H9 (cell line): ENCODE results near the gene SMURF1. TPM values are rescaled to one million over a fixed set of nuclear protein-coding genes. Genes with fewer than 3 reads are reported as not detected.
"Not testable (repeated sequence)": the region's sequence is repeated elsewhere in the genome, so short reads cannot be mapped to it uniquely, and the experiment has no call there.

Experiments used
- DNase-seq: peaks from one replicate; pipeline ENCODE4 v3.0.0-alpha.2; 2017
- H2AFZ ChIP-seq: one replicate; pipeline ENCODE4 v1.6.1; 2013; ENCODE audit warnings: mild to moderate bottlenecking, low read length, control low read depth, moderate library complexity
- H2AK5ac ChIP-seq: 2 replicates; pipeline ENCODE4 v1.6.1; 2013; ENCODE audit warnings: low read length, control low read depth, mixed read lengths; ENCODE audit not compliant: insufficient read length
- H2BK120ac ChIP-seq: one replicate; pipeline ENCODE4 v1.6.1; 2013; ENCODE audit warnings: low read depth, mild to moderate bottlenecking, low read length, control low read depth, inconsistent platforms; ENCODE audit not compliant: poor library complexity, severe bottlenecking
- H2BK12ac ChIP-seq: 2 replicates; pipeline ENCODE4 v1.6.1; 2013; ENCODE audit warnings: low read length, control low read depth, mixed read lengths, low read depth; ENCODE audit not compliant: insufficient read length
- H2BK15ac ChIP-seq: 2 replicates; pipeline ENCODE4 v1.6.1; 2013; ENCODE audit warnings: low read depth, low read length, control low read depth
- H2BK20ac ChIP-seq: one replicate; pipeline ENCODE4 v1.6.1; 2013; ENCODE audit warnings: low read depth, mild to moderate bottlenecking, low read length, control low read depth, inconsistent platforms; ENCODE audit not compliant: poor library complexity, severe bottlenecking
- H2BK5ac ChIP-seq: 2 replicates; pipeline ENCODE4 v1.6.1; 2013; ENCODE audit warnings: low read length, control low read depth, mixed read lengths; ENCODE audit not compliant: insufficient read length
- H3K14ac ChIP-seq: 2 replicates; pipeline ENCODE4 v1.6.1; 2013; ENCODE audit warnings: low read length, control low read depth; ENCODE audit not compliant: insufficient read depth
- H3K18ac ChIP-seq: 2 replicates; pipeline ENCODE4 v1.6.1; 2013; ENCODE audit warnings: low read depth, mild to moderate bottlenecking, mixed read lengths, low read length, control low read depth; ENCODE audit not compliant: insufficient read length
- H3K23ac ChIP-seq: 2 replicates; pipeline ENCODE4 v1.6.1; 2013; ENCODE audit warnings: low read length, control low read depth, mixed read lengths, low read depth; ENCODE audit not compliant: insufficient read length
- H3K23me2 ChIP-seq: 2 replicates; pipeline ENCODE4 v1.6.1; 2013; ENCODE audit warnings: low read depth, mild to moderate bottlenecking, mixed read lengths, low read length, control low read depth; ENCODE audit not compliant: insufficient read length, poor library complexity, severe bottlenecking
- H3K27ac ChIP-seq: 2 replicates; pipeline ENCODE4 v1.5.1; 2013; ENCODE audit warnings: low read length, control low read depth, mixed read lengths, low read depth; ENCODE audit not compliant: insufficient read length
- H3K27me3 ChIP-seq: 2 replicates; pipeline ENCODE4 v1.6.1; 2013; ENCODE audit warnings: low read length, control low read depth, inconsistent platforms; ENCODE audit not compliant: insufficient read depth
- H3K4ac ChIP-seq: 2 replicates; pipeline ENCODE4 v1.6.1; 2013; ENCODE audit warnings: low read depth, mild to moderate bottlenecking, control low read depth, inconsistent platforms, low read length, moderate library complexity
- H3K4me1 ChIP-seq: 2 replicates; pipeline ENCODE4 v1.6.1; 2013; ENCODE audit warnings: low read length, control low read depth, inconsistent platforms; ENCODE audit not compliant: insufficient read depth
- H3K4me2 ChIP-seq: 2 replicates; pipeline ENCODE4 v1.6.1; 2013; ENCODE audit warnings: low read length, control low read depth, mixed read lengths; ENCODE audit not compliant: insufficient read length, insufficient read depth
- H3K56ac ChIP-seq: 2 replicates; pipeline ENCODE4 v1.6.1; 2013; ENCODE audit warnings: low read depth, mild to moderate bottlenecking, mixed read lengths, low read length, control low read depth; ENCODE audit not compliant: insufficient read length
- H3K79me1 ChIP-seq: 2 replicates; pipeline ENCODE4 v1.6.1; 2013; ENCODE audit warnings: low read depth, mild to moderate bottlenecking, moderate library complexity, low read length, control low read depth, inconsistent platforms; ENCODE audit not compliant: insufficient read depth, poor library complexity, severe bottlenecking
- H3K79me2 ChIP-seq: 2 replicates; pipeline ENCODE4 v1.6.1; 2013; ENCODE audit warnings: low read length, control low read depth, inconsistent platforms; ENCODE audit not compliant: insufficient read depth
- H3K9ac ChIP-seq: 2 replicates; pipeline ENCODE4 v1.6.1; 2013; ENCODE audit warnings: low read length, control low read depth, mixed read lengths; ENCODE audit not compliant: insufficient read length; ENCODE audit errors: extremely low read depth
- H3K9me3 ChIP-seq: one replicate; pipeline ENCODE4 v1.6.1; 2013; ENCODE audit warnings: low read depth, low read length, inconsistent platforms; ENCODE audit not compliant: control insufficient read depth
- H3T11ph ChIP-seq: one replicate; pipeline ENCODE4 v1.6.1; 2013; ENCODE audit warnings: mild to moderate bottlenecking, low read length, control low read depth, inconsistent platforms
- H4K20me1 ChIP-seq: one replicate; pipeline ENCODE4 v1.6.1; 2013; ENCODE audit not compliant: control insufficient read depth, insufficient read length, insufficient read depth
- H4K5ac ChIP-seq: 2 replicates; pipeline ENCODE4 v1.6.1; 2013; ENCODE audit warnings: low read depth, mild to moderate bottlenecking, mixed read lengths, low read length, control low read depth; ENCODE audit not compliant: insufficient read length
- H4K8ac ChIP-seq: replicated peaks from 2 replicates; pipeline ENCODE4 v1.6.1; 2013; ENCODE audit warnings: low read length, control low read depth, mixed read lengths, low read depth; ENCODE audit not compliant: insufficient read length
- H4K91ac ChIP-seq: 2 replicates; pipeline ENCODE4 v1.6.1; 2013; ENCODE audit warnings: low read depth, mild to moderate bottlenecking, moderate library complexity, mixed read lengths, low read length, control low read depth; ENCODE audit not compliant: insufficient read length
- H3K27ac Mint-ChIP-seq, 3 experiments: 2 replicates in 2 of 3; 3 replicates in 1 of 3; pipeline ENCODE4 v1.8.0; 2020 to 2021; ENCODE audit warnings: mixed read lengths in 3 of 3, mild to moderate bottlenecking in 1 of 3, moderate library complexity in 1 of 3
- H3K27me3 Mint-ChIP-seq: 2 replicates; pipeline ENCODE4 v1.8.0; 2021; ENCODE audit warnings: low read depth, mild to moderate bottlenecking, moderate library complexity, mixed read lengths
- H3K36me3 Mint-ChIP-seq, 3 experiments: 2 replicates in 2 of 3; 3 replicates in 1 of 3; pipeline ENCODE4 v1.8.0; 2020 to 2021; ENCODE audit warnings: low read depth in 3 of 3, mixed read lengths in 3 of 3; ENCODE audit not compliant: insufficient read depth in 1 of 3
- H3K4me1 Mint-ChIP-seq, 2 experiments: 2 replicates each; pipeline ENCODE4 v1.8.0; 2020; ENCODE audit warnings: mixed read lengths in 2 of 2
- H3K4me3 Mint-ChIP-seq, 2 experiments: 2 replicates in 1 of 2; 3 replicates in 1 of 2; pipeline ENCODE4 v1.8.0; 2020 to 2021; ENCODE audit warnings: mild to moderate bottlenecking in 2 of 2, mixed read lengths in 2 of 2, moderate library complexity in 1 of 2
- H3K9me3 Mint-ChIP-seq, 2 experiments: 2 replicates in 1 of 2; 3 replicates in 1 of 2; pipeline ENCODE4 v1.8.0; 2020; ENCODE audit warnings: mild to moderate bottlenecking in 2 of 2, mixed read lengths in 2 of 2, moderate library complexity in 1 of 2
- WGBS: extraction: QIAGEN DNeasy Blood & Tissue Kit; methylation state at CpG from one replicate; pipeline ENCODE4 v1.1.7; 2013; ENCODE audit warnings: missing lambda C conversion rate, low lambda C conversion rate, mixed read lengths; ENCODE audit not compliant: insufficient read length; ENCODE audit errors: extremely low coverage; 5-methylcytosine and 5-hydroxymethylcytosine counted together
- total RNA-seq: library from RNA; stranded (reverse); gene quantifications from 2 replicates; pipeline ENCODE4 v1.2.1, GENCODE V29; 2021
- TF ChIP-seq, protein P1 (sequence below): fragments of 200-600 bp; sonication (generic); conservative IDR thresholded peaks from 3 replicates; pipeline ENCODE4 v1.8.0; 2021; ENCODE audit warnings: antibody characterized with exemption, mild to moderate bottlenecking

Gene SMURF1
- total RNA-seq, 1 experiment from 2014 or later, result 29.4 TPM

DNA sequence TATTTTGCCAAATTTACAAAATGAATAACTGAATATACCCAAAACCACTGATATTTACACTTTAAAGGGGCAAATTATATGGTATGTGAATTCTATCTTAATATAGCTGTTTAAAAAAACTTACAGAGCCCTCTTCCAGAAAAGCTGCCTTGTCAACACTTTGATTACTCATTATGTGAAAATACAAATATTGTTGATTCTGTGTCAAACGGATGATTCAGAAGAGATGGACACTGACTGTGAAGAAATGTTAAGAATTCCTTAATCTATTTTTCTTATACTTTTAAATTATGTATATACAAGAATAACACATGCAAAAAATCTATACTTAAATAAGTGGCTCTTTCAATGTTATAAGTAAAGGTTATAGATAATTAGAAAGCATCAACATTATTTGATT, 41.5 kb downstream of the SMURF1 start:
- DNase-seq, result no peak
- Histone ChIP-seq H3T11ph (no peak overlapping the region), H3K4me1 (peaks cover 2% of the 10 kb centered on the region), H4K20me1 (no peaks in the 10 kb centered on the region), H3K23ac (no peak overlapping the region), H3K27me3 (no peaks in the 10 kb centered on the region), H2AK5ac (no peak overlapping the region), H3K56ac (no peak overlapping the region), H4K5ac (no peak overlapping the region), H2BK5ac (no peak overlapping the region), H2BK12ac (no peak overlapping the region), H2AFZ (no peak overlapping the region), H3K4me2 (no peak overlapping the region), H2BK15ac (no peak overlapping the region), H3K27ac (no peak overlapping the region), H3K23me2 (no peaks in the 10 kb centered on the region), H3K79me1 (peaks cover 4% of the 10 kb centered on the region), H3K18ac (no peak overlapping the region), H2BK20ac (no peak overlapping the region), H3K79me2 (peaks cover 18% of the 10 kb centered on the region; the same call in 1 of the 2 replicates), H2BK120ac (no peak overlapping the region), H3K4ac (no peak overlapping the region), H3K14ac (no peak overlapping the region), H3K9me3 (no peaks in the 10 kb centered on the region), H4K91ac (no peak overlapping the region), H4K8ac (no peak overlapping the region), H3K9ac (no peak overlapping the region)
- peaks cover 35 to 40% of the 10 kb centered on the region in 2 experiments for H3K4me1 Mint-ChIP-seq
- no CpG with 5 or more reads among the region's 1 CpG for WGBS
- no peak overlapping the region for H3K27ac Mint-ChIP-seq
- peaks cover 0 to 11% (median 3%) of the 10 kb centered on the region in 3 experiments; a peak in 3 of 7 replicates for H3K36me3 Mint-ChIP-seq
- H3K9me3 Mint-ChIP-seq, result peaks cover 0 to 4% of the 10 kb centered on the region in 2 experiments; a peak in 1 of 5 replicates
- H3K4me3 Mint-ChIP-seq, result no peak overlapping the region
- TF ChIP-seq, protein P1, sequence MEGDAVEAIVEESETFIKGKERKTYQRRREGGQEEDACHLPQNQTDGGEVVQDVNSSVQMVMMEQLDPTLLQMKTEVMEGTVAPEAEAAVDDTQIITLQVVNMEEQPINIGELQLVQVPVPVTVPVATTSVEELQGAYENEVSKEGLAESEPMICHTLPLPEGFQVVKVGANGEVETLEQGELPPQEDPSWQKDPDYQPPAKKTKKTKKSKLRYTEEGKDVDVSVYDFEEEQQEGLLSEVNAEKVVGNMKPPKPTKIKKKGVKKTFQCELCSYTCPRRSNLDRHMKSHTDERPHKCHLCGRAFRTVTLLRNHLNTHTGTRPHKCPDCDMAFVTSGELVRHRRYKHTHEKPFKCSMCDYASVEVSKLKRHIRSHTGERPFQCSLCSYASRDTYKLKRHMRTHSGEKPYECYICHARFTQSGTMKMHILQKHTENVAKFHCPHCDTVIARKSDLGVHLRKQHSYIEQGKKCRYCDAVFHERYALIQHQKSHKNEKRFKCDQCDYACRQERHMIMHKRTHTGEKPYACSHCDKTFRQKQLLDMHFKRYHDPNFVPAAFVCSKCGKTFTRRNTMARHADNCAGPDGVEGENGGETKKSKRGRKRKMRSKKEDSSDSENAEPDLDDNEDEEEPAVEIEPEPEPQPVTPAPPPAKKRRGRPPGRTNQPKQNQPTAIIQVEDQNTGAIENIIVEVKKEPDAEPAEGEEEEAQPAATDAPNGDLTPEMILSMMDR, result no peak
- H3K27me3 Mint-ChIP-seq, result no peaks in the 10 kb centered on the region

DNA sequence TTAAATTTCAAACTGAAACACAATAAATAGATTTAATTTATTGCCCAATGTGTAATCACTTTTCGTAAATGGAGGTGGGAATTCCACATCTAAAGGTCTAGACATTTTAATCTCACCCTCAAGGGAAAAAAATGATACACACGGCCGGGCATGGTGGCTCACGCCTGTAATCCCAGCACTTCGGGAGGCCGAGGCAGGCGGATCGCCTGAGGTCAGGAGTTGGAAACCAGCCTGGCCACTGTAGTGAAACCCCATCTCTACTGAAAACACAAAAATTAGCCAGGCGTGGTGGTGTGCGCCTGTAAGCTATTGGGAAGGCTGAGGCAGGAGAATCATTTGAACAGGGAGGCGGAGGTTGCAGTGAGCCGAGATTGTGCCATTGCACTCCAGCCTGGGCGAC, 42.4 kb downstream of the SMURF1 start:
- not testable (repeated sequence) for H2AK5ac ChIP-seq, H3K27me3 Mint-ChIP-seq, H3K27me3 ChIP-seq, H3K18ac ChIP-seq, H2AFZ ChIP-seq, H3K14ac ChIP-seq, H3K23me2 ChIP-seq, H2BK120ac ChIP-seq, H3K4me1 ChIP-seq, H3K4me2 ChIP-seq, H2BK12ac ChIP-seq, H4K8ac ChIP-seq, H3K27ac Mint-ChIP-seq, H2BK15ac ChIP-seq, H3K4me3 Mint-ChIP-seq, H4K5ac ChIP-seq, H3K79me1 ChIP-seq, H3K9me3 ChIP-seq, H2BK5ac ChIP-seq, H3K27ac ChIP-seq, H3K4ac ChIP-seq, H3T11ph ChIP-seq, H3K9ac ChIP-seq, H4K91ac ChIP-seq, H2BK20ac ChIP-seq, H3K23ac ChIP-seq, DNase-seq, H3K56ac ChIP-seq, H3K9me3 Mint-ChIP-seq, H4K20me1 ChIP-seq
- no CpG with 5 or more reads among the region's 13 CpGs for WGBS
- peaks cover 21% of the 10 kb centered on the region; the same call in 1 of the 2 replicates for H3K79me2 ChIP-seq
- Mint-ChIP-seq H3K36me3 (peaks cover 0 to 11% (median 3%) of the 10 kb centered on the region in 3 experiments; a peak in 3 of 7 replicates), H3K4me1 (peaks cover 29 to 40% of the 10 kb centered on the region in 2 experiments)
